ENCODE data around the gene HS6ST2. TPM values are rescaled to one million over a fixed set of nuclear protein-coding genes. Genes with fewer than 3 reads are reported as not detected.

Gene HS6ST2
- total and polyA plus RNA-seq, 11 donors = 0.05 to 0.54 (median 0.17) TPM; not detected in 3

DNA sequence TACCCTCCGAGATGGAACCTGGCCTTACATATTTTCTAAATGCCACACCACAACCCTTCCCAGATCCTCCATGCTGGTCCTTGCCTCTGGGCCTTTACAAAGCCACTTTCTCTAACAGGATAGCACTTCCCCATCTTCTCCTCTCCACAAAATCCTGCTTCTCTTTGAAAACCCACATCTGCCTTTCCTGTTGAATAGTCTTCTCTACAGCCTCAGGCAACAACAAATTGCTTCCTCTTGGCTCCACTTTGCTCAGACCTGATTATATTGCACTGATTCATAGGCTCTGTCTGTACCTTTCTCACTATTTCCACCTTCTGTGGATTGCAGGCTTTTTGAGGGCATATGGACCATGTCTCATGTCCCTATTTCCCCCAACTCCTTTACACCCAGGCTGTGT, 265.9 kb downstream of the HS6ST2 start:
- 61 to 74% (median 68%) methylated on average over 1 of the region's 1 CpG for WGBS, 4 donors
- TF ChIP-seq, protein P1, sequence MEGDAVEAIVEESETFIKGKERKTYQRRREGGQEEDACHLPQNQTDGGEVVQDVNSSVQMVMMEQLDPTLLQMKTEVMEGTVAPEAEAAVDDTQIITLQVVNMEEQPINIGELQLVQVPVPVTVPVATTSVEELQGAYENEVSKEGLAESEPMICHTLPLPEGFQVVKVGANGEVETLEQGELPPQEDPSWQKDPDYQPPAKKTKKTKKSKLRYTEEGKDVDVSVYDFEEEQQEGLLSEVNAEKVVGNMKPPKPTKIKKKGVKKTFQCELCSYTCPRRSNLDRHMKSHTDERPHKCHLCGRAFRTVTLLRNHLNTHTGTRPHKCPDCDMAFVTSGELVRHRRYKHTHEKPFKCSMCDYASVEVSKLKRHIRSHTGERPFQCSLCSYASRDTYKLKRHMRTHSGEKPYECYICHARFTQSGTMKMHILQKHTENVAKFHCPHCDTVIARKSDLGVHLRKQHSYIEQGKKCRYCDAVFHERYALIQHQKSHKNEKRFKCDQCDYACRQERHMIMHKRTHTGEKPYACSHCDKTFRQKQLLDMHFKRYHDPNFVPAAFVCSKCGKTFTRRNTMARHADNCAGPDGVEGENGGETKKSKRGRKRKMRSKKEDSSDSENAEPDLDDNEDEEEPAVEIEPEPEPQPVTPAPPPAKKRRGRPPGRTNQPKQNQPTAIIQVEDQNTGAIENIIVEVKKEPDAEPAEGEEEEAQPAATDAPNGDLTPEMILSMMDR (IDR thresholded peaks at IDR 0.05) = no peak
- no peak for TF ChIP-seq POLR2A (IDR thresholded peaks at IDR 0.05)
- Histone ChIP-seq H3K4me3 (no peak overlapping the region), H3K27me3 (peaks cover 0 to 46% (median 0%) of the 10 kb centered on the region in 9 donors), H3K27ac (no peak overlapping the region), H3K4me1 (no peaks in the 10 kb centered on the region), H3K36me3 (no peaks in the 10 kb centered on the region), H3K9me3 (no peaks in the 10 kb centered on the region)
- no peak for DNase-seq
- ATAC-seq = no peak
- intact Hi-C loops (cut with DNase I) = no loop called here

DNA sequence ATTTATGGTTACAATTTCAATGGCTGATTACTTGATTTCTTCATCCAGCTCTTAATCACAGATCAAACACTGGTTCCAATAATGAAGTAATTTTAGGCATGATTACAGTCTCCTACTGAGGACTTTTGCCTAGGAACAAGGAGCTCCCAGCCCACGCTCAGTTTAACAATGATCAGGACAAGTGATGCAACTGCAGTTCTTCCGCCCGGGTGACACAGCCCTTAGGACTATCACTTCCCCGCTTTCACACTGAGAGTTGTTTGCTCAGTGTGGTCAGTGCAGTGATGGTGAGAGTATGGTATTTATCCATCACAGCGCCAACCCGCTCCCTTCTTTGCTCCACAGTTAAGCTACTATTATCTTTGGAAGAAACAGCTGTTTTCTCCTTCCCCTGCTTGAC, 266.4 kb downstream of the HS6ST2 start:
- intact Hi-C loops (cut with DNase I) = no loop called here
- 65 to 74% (median 71%) methylated on average over 6 of the region's 6 CpGs for WGBS, 4 donors

DNA sequence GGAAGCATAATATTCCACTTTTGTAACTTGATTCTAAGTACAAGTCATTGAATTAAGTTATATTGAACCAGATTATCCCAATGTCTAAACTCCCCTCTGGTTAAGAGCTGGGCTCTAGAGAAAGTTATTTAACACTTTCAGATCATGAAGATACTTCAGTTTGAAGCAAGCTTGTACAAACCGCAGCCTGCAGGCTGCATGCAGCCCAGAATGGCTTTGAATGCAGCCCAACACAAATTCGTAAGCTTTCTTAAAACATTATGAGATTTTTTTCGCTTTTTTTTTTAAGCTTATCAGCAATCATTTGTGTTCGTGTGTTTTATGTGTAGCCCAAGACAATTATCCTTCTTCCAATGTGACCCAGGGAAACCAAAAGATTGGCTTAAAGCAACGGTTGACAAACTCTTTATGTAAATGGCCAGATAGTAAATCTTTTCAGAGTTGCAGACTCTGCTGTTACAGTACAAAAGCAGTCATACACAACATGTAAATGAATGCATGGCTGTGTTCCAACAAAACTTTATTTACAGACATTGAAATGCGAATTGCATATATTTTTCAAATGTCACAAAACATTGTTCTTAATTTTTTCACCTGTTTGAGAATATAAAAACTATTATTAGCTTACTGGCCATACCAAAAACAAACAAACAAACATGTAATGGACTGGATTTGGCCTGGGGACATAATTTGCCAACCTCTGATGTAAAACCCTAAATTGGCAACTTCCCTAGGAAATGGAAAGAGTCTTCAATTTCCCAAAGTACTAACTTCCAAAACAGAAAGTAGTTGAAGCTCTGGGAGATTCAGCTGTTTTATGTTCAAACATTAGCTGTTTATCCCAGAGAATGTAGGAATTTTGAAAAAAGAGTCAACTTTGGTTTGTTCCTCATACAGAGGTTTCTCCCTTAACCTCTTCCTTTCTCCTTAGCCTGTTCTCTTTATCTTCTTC, 268.5 kb downstream of the HS6ST2 start:
- Histone ChIP-seq H3K27ac (no peak overlapping the region), H3K9me3 (no peaks in the 10 kb centered on the region), H3K4me3 (no peak overlapping the region), H3K27me3 (peaks cover 0 to 45% (median 0%) of the 10 kb centered on the region in 9 donors), H3K4me1 (no peaks in the 10 kb centered on the region), H3K36me3 (no peaks in the 10 kb centered on the region)
- intact Hi-C loops (cut with DNase I) = no loop called here
- WGBS, 4 donors = 44 to 67% (median 62%) methylated on average over 6 of the region's 6 CpGs
- TF ChIP-seq, protein P1 (IDR thresholded peaks at IDR 0.05) = no peak
- no peak for TF ChIP-seq POLR2A (IDR thresholded peaks at IDR 0.05)
- ATAC-seq (no peak), DNase-seq (no peak)

More for the DNA sequence above, 266.4 kb downstream of the HS6ST2 start:
- no peak overlapping the region for H3K27ac ChIP-seq
- peaks cover 0 to 46% (median 0%) of the 10 kb centered on the region in 9 donors for H3K27me3 ChIP-seq
- H3K36me3 ChIP-seq = no peaks in the 10 kb centered on the region
- H3K4me3 ChIP-seq = no peak overlapping the region
- no peaks in the 10 kb centered on the region for H3K9me3 ChIP-seq
- peak in 2 of 5 donors; percentile 23 to 30 for DNase-seq
- peak in 3 of 4 donors; percentile 41 to 88 (median 79) for ATAC-seq
- TF ChIP-seq POLR2A (IDR thresholded peaks at IDR 0.05) = no peak
- TF ChIP-seq, protein P1 (IDR thresholded peaks at IDR 0.05) = no peak
- no peaks in the 10 kb centered on the region for H3K4me1 ChIP-seq

DNA sequence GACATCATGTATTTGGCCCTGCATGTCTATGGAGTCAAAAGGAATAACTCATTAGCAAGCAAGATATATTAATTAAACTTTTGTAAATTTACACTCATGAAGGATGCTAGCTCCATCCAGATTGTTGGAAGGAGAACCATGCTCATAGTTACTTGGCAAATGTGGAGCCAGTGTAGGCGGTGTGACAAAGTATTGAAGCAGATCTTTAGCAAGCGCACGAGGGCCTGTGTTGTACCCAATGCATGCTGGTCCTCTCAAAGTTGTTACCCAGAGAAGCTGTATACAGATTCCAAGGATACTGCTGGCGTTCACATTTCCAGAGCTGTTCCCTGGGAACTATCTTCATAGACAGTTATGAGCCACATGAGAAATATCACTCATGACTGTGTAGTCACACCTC, 273.2 kb downstream of the HS6ST2 start:
- intact Hi-C loops (cut with DNase I) = no loop called here
- 77 to 91% (median 83%) methylated on average over 4 of the region's 4 CpGs for WGBS, 4 donors
- no peak overlapping the region for H3K27ac ChIP-seq
- H3K27me3 ChIP-seq = peaks cover 0 to 26% (median 0%) of the 10 kb centered on the region in 9 donors
- no peaks in the 10 kb centered on the region for H3K36me3 ChIP-seq
- H3K4me3 ChIP-seq = no peak overlapping the region
- ATAC-seq (no peak), DNase-seq (no peak)
- no peaks in the 10 kb centered on the region for H3K4me1 ChIP-seq
- no peak for TF ChIP-seq POLR2A (IDR thresholded peaks at IDR 0.05)
- TF ChIP-seq, protein P1 (IDR thresholded peaks at IDR 0.05) = no peak
- H3K9me3 ChIP-seq = no peaks in the 10 kb centered on the region
